Stomach (tissue), 4 donors: Measurements from ENCODE around the gene ASAP2.

Source experiments
- CTCF ChIP-seq, 7 experiments: fragments of 450-650 bp in 4 of 7; fragments of 200-600 bp in 3 of 7; sonication (generic) in 3 of 7; IDR thresholded peaks; one replicate each; pipeline ENCODE4 v1.5.1; 2016 to 2019; ENCODE audit warnings: antibody characterized with exemption in 7 of 7, control low read depth in 2 of 7, mild to moderate bottlenecking in 1 of 7
- EP300 ChIP-seq: sonication (generic); formaldehyde crosslinking; IDR thresholded peaks from one replicate; pipeline ENCODE4 v1.6.1; 2017; ENCODE audit warnings: antibody characterized with exemption
- POLR2A ChIP-seq, 4 donors: fragments of 450-650 bp; IDR thresholded peaks; one replicate each; pipeline ENCODE4 v1.6.1; 2016; ENCODE audit warnings: antibody characterized with exemption in 4 of 4, control low read depth in 2 of 4, mild to moderate bottlenecking in 1 of 4, moderate library complexity in 1 of 4
- POLR2AphosphoS5 ChIP-seq, 3 donors: sonication (generic); formaldehyde crosslinking; IDR thresholded peaks; one replicate each; pipeline ENCODE4 v1.6.1; 2016; ENCODE audit warnings: antibody characterized with exemption in 3 of 3

GRCh38 chr2:9273486-9274130 is 67.0 kb downstream of the ASAP2 start:
- TF ChIP-seq CTCF (IDR thresholded peaks at IDR 0.05): no peak
- TF ChIP-seq POLR2A (IDR thresholded peaks at IDR 0.05): no peak
- TF ChIP-seq POLR2AphosphoS5 (IDR thresholded peaks at IDR 0.05): no peak
- no peak for TF ChIP-seq EP300
